ENCODE data around the gene MCAM.
A peak's percentile ranks its signal among the peaks of the same experiment; 100 is the strongest.

Gene MCAM

DNA sequence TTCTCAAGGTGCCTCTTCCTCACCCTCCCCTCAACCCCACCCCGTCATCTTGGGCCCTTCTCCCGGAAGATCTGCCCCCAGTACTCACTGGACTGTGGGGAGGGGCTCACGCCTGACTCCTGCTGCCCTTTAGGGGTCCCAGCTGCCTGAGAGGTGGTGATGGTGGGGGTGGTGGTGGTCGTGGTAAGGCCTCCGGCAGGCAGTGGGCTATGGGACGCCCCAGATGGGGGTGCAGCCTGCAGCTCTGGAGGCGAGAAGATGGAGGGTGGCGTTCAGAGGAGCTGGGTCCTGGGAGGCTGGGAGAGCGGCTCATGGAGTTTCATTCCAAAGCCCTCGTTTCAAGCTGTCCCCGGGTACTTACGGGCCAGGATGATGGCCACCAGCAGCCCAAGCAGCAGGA lies 28.8 kb upstream of the MCAM start:
- no peak for FAIRE-seq

DNA sequence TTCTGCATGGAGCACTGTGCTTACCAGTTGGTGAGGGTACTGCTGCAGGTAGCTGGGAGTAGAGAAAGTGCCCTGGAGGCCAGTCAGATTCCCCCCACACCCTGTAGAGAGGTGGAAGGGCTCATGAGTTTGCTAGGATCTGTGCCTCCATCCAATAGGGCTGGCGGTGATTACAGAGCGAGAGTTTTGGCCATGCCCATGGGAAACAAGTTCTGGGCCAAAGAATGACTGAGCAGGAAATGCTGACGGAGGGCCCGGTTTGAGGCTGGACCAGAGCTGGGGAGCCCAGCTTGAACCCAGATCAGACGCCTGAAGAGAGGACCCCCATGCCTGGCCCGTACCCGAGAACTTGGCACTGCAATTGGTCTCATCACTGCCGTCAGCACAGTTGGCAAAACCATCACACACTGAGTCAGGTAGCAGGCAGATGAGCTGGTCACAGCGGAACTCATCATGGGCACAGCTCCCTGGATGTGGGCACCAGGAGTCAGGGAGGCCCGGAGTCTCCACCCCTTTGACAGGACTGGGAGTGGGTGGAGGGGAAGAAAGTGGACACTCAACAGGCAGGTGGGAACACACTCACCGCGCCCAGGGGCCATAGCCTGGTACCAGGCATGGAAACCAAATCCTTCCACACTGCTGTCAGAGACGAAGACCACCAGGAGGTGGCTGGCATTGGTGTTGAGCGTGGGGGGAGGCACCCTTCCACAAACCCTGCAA lies 27.5 kb upstream of the MCAM start:
- no peak for FAIRE-seq

DNA sequence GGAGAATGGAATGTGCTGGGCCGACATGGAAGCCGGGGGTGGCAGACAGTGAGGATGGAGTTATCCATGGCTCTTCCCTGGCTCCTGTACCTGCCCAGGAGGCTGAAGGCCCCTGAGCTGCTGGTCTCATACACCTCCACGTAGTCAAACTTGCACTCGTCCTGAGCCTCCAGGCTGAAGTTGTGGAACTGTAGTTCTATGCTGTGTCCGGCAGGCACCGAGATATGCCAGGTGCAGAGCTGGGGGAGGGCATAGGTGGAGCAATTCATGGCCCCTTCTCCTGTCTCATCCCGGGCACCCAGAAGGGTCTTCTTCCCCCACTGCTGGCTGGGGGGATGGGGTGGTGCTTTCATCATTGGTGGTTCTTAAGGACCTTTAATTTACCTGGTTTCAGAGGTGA lies 26.8 kb upstream of the MCAM start:
- no peak for FAIRE-seq

DNA sequence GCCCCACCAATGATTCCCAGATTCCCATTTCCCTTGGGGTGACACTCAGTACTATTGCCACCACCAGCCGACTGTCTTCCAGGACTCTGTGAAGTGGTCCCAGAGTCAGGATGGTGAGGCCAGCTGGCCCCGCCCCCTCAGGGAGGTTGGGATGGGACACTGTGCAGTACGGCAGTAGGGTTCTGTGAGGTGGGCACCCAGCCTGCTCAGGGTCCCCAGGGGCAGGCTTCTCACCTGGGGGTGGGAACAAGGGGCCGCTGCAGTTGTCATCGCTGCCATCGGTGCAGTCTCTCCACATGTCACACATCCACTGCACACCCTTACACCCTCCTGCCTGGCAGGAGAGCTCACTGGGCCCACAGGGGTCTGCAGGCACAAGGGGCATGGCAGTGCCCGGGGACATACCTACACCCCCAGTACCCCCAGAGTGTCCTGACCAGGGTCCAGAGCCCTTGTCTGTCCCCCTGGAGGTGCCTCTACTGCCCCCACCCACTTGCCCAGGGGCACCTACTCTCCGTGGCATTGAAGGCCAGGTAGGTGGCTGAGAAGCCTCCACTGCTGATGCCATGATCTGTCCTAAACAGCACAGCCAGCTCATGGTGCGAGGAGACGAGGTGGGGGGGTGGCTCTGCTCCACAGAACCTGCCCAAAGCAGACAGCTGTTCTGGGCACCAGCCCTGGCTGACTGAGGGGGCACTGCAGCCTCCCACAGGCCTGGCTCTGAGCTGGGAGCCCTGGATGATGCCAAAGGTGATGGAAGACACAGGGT lies 25.6 kb upstream of the MCAM start:
- no peak for FAIRE-seq

DNA sequence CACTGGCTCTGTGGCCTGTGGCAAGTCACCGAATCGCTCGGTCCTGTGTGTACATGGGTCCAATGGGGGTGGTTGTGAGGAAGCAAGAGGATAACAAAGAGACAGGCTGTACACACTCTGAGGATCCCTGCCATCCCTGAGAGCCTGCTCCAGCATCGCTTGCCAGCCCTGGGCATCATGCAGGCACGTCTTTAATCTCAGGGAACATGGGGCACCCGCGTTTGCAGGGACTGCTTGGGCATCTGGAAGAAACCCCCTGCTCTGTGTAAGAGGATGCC lies 25.0 kb upstream of the MCAM start:
- FAIRE-seq, result no peak

DNA sequence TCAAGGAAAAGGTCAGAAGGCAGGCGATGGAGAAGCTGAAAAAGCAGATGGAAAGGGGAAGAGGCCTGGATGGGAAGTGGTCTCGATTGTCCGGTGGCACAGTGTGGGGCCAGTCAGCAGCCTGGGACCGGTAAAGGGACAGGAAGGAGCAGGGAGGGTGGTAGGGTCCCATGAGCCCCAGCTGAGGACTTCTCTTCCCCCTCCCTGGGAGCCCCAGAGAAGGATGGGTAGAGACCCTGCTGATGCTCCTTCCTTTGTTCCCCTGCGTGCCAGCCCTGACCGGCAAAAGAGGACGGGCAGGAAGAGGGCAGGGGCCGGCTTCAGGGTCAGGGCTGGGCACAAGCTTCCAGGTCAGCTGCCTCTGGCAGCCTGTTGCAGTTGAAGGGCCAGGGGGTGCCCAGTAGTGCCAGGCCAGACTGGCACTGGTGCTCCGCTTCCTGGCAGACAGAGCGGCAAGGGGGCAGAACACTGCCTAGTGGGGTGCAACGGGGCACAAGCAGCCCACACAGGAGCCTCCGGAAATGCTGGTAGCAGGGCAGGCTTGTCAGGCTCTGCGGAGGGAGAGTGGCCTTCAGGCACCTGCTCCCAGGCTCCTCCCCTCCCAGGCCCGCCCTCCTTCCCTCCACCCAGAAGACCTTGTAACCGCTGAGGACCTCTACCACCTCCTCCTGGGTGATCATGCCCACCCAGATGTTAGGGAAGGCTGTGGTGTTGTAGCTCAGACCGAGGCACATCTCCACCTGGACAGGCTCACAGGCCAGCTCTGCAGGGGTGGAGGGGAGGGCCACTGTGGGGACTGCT lies 24.5 kb upstream of the MCAM start:
- FAIRE-seq, result no peak

DNA sequence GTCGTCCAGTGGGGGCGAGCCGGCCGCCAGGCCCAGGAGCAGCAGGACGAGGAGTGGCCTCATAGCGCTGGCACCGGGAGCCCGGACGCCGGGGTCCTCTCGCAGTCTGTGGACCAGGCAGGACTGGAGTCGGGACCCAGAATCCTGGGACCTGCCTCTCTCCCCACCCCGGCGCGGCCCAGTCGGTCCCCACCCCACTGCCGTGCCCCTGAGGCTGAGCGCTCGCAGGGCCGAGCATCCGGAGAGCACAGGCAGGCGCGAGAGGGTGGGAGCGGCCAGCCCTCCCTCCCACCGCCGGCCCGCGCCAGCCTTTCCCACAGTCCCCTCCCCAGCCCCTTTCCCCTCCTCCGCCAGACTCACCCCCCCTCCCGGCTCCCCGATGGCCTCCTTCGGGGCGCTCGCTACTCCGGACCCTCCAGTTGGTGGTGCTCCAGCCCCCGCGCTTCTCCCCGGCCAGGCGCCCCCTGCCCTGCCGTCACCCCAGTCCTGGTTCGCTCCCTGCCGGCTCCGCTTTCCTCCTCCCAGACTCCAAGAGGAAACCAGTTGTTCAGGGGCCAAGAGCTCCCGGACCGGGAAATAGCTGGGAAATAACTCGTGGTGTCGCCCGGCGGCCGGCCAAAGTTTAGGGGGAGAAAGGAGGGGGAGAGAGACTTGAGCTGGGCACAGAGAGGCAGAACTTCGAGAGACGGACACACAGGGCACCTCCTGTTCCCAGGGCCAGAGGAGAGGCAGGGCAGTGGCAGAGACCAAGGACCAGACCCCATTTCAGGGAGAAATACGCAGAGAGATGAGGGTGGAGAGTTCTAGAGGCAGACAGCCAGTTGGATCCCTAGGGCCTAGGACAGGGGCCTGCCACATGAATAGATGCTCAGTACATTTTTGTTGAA lies 23.6 kb upstream of the MCAM start, which contains the start of gene C1QTNF5:
TSS of gene C1QTNF5 (minus strand) at position 549 of the 887 bp plus-strand sequence. CDS start at position 63, 486 bp downstream.
- no peak for FAIRE-seq

DNA sequence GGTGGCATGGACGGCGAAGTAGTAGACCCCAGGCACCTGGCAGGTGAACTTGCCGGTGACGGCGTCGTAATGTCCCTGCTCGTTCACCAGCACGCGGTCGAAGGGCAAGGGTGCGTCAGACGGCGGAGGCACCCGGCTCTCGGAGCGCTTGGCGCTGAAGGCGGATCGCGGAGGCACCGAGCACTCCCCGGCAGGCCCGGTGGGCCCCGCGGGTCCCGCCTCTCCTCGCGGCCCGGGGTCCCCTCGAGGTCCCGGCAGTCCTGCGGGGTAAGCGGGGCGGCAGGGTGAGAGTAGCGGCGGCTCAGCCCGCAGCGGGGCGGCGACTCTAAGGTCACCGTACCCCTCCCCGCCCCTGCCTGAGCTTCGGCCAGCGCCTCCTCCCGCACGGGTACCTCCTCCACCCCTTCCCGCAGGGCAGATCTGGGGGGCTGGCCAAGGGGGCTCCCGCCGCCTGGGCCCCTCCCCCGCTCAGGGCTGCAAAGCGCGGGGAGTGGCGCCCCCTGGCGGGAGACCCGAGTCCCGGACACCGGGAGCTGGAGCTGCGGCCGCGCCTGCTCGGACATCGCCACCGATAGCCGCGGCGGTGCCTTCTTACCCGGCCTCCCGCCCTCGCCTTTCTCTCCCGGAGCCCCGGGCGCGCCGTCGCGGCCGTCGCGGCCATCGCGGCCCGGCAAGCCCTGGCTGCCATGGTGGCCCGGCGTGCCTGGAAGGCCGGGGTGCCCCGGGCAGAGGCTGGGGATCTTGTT lies 22.8 kb upstream of the MCAM start:
- FAIRE-seq, result no peak

DNA sequence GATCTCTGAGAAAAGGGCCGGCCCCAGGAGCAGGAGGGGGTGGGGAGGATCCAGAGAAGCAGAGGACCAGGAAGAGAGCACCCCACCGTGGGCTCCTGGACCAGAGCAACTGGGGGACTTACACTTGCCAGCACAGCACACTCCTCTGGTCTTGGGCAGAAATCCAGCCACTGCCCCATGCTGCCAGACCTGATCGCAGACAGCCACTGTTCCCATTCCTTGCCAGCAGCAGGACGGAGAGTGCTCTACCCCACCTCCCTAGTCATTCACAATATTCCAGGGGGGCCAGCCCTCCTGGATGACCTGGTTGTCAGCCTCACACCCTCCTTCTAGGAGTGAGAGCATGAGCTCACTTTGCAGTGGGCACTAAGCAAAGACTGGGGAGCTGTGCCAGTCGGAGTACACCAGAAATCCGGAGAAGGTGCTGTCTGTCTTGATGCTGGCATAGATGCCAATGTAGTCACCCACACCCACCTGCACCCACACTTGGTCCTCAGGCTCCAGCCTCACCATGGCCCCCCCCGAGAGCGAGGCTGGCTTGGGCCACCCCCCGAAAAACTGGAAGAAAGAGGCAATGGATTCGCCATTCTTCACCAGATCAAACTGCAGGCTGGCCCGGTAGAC lies 22.1 kb upstream of the MCAM start:
- FAIRE-seq, result no peak

DNA sequence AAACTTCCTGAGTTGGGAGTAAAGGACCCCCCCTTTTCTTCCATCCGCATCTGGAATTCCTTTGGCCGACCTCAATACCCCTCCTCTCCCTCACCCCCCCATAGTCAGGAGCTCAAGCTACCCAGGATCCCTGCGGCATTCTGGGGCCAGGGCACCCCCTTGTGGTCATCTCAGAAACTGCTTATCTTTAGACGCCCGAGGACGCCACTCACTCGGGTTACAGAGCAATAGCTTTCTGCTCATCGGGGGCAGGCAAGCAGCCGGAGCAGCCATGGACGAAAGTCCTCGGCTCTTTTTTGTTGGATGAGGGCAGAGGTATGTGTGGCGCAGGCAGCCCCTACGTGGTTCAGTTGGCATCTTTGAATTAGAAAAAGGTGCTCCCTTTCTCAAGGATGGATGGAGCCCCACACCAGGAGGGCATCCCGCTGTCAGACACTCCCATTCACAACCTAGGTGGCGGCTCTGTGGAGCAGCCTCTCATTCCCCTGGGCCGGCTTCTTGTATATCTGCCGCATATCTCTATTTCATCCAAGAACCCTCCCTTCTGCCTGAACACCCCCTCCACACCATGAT lies 21.5 kb upstream of the MCAM start:
- peak; percentile 39 for FAIRE-seq

DNA sequence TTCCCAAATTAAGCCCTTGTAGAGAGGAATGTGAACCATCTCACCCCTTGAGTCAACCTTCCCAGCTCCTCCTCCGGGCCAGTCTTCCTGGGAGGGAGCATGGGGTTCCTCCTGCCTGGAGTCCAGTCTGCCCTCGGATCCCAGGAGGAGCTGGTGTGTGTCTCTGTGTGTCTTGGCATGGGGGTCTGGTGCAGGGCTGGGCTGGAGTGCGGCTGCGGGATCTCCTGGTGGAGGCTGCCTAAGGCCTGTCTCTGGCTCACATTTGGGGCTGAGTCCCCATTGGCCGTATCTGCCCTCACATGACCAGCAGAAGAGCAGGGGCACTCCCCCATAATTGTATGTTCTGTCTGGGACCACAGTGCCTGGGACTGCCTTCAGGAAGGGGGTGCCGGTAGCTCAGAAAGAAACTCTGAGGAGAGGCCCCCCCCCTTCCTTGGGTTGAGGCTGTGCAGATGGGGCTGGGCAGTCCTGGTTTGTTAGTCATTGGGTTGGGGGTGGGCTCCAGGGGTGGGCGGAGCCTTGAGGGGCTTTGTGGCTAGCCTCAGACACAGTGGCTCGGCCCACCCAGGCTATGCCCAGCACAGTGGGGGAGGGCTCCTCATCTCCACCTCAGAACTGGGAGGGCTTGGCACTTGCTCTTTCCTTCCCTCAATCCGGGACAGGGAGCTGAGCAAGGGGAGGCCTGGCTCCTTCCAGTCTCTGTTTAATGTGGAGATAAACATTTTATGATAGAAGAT lies 20.8 kb upstream of the MCAM start:
- FAIRE-seq, result no peak

DNA sequence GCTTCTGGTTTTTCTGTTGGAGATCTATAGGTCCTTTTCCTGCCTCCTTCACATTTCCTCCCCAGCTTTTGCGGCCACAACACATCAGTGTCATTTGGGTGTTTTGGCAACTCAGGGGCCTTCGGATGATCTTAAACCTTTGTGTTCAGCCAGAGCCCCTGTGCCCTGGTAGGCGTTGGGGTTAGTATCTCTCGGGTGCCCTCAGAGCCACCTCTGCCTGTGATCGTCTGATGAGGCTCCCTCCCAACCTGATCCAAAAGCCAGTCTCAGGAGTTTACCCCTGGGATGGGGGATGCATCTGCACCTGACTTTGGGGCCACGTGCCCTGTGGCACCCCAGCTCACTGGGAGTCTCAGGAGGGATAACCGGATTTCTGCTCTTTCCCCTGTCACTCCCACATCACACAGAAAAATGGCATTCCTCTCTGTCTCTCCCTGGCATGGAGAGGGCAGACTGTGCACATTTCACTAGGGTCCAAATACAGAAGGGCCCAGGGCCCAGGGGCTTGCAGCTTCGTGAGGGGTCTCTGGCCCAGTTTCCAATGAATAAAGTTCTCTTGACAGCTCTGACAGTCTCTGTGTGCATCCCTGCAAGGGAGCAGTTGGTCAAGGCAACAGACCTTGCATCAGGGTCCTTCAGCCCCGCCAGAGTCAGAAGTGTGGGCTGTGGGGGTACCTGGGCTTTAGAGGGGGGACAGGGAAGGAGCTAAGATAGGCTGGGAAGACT lies 20.0 kb upstream of the MCAM start:
- FAIRE-seq, result no peak

DNA sequence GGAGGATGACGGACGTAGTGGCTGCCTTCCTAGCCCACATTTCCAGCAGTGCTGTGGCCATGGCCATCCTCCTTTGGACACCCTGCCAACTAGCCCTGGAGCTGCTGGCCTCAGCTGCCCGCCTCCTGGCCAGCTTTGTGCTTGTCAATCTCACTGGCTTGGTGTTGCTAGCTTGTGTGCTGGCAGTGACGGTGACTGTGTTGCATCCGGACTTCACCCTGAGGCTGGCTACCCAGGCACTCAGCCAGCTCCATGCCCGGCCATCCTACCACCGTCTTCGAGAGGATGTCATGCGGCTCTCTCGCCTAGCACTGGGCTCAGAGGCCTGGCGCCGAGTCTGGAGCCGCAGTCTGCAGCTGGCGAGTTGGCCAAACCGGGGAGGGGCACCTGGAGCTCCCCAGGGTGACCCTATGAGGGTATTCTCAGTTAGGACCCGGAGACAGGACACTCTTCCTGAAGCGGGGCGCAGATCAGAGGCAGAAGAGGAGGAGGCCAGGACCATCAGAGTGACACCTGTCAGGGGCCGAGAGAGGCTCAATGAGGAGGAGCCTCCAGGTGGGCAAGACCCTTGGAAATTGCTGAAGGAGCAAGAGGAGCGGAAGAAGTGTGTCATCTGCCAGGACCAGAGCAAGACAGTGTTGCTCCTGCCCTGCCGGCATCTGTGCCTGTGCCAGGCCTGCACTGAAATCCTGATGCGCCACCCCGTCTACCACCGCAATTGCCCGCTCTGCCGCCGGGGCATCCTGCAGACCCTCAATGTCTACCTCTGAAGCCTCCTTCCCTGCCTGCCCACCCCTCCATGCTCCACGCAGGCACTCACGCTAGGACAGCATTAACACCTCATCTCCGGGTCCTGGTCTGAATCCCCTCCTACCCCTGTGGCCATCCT lies 19.0 kb upstream of the MCAM start:
- FAIRE-seq, result no peak

DNA sequence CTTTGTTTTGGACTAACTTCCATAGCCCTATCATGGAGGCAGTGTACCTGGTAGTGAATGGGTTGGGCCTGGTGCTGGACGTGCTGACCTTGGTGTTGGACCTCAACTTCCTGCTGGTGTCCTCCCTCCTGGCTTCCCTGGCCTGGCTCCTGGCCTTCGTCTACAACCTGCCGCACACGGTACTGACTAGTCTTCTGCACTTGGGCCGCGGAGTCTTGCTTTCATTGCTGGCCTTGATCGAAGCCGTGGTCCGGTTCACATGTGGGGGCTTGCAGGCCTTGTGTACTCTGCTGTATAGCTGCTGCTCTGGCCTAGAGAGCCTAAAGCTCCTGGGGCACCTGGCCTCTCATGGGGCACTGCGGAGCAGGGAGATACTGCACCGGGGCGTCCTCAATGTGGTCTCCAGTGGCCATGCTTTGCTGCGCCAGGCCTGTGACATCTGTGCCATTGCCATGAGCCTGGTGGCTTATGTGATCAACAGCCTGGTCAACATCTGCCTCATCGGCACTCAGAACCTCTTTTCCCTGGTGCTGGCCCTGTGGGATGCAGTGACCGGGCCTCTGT lies 18.2 kb upstream of the MCAM start:
- no peak for FAIRE-seq

DNA sequence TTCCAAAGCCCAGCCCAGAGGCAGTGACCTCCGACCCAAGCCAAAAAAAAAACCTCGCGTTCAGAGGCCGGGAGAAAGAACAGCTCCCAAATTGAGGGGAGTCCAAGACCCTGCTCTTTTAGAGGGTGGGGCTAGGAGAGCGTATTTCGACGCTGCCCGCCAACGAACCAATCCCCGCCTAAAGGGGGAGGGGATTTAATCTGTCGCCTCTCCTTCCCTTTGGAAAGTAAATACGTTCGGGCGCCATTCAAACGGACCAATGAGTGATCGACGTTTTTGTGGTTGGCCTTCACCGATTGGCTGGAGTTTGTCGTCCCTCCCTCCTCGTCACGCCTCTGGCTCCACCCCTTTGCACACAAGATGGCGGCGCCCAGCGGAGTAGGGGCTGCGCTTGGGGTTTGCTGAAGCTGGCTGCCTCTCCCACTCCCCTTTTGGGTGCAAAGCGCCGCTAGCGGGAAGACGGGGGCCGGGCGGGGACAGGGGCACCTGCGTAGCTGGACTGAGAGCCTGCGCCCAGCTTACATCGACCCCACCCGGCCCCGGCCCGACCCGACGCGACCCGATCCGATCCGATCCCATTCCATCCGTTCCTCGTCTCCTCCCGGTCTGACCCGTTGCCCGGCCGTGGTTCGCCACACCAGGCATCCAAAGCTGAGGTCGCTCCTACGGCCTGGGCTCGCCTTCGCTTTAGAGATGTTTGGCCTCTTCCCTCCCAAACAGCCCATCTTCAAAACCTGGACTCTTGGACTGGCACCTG lies 17.4 kb upstream of the MCAM start, which contains the start of gene RNF26:
TSS of gene RNF26 (plus strand) at position 354 of the 757 bp plus-strand sequence. CDS start 596 bp downstream, outside the sequence.
- peak; percentile 98 for FAIRE-seq

DNA sequence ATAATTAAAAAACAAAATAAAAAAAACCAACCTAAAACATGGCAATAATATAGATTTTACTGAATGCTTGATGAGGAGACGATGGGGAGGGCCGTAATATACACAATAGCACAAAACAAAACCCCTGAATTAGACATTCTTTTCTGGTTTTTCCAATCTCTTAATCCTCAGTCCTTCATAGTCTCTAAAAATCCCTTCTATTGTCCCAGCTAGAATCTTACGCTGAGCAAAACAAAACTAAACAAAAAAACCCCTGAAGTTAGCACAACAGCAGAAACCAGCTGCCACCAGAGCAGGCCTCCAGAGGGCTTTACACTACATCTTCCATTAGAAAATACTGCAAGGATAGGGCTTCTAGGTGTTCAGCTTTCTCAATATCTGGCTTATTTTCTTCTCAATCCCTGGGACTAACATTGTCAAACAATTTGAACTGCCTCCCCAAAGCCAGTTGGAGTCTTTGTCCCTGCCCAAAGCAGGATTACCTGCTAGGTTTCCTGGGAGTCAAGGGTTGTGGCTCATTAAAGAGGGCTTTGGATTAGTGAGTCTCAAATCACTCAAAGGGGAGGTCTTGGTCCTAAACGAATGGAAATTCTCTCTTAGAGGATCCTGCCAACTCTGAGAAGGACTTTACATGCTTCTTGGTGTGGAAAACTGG lies 15.3 kb upstream of the MCAM start:
- no peak for FAIRE-seq

DNA sequence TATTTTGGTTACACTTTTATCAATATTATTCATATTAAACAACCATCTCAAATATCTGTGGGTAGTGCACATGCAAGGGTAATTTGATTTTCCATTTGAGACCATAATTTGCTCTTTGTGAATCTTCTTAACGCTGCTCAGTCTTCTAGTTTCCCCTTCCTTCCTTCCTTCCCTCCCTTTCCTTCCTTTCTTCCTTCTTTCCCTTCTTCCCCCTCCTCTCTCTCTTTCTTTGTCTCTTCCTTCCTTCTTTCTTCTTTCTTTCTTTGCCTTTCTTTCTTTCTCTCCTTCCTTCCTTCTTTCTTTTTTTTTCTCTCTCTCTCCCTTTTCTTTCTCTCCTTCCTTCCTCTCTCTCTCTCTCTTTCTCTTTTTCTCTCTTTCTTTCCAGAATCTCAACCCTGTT lies 13.3 kb upstream of the MCAM start:
- no peak for FAIRE-seq

Measured in TTC549 (cell line).